Heart left ventricle (tissue), 13 donors: ENCODE data around the gene CINP.

Experiments
- CTCF ChIP-seq, 12 donors: fragments of 200-600 bp; sonication (generic) in 4 of 12; IDR thresholded peaks; one replicate each; pipeline versions ENCODE4 v1.5.0 to v1.8.0; 2018 to 2022; ENCODE audit warnings: antibody characterized with exemption in 12 of 12, mild to moderate bottlenecking in 5 of 12
- POLR2A ChIP-seq, 2 donors: fragments of 450-650 bp; IDR thresholded peaks; one replicate each; pipeline ENCODE4 v1.6.1; 2017; ENCODE audit warnings: antibody characterized with exemption in 2 of 2, mild to moderate bottlenecking in 2 of 2, moderate library complexity in 2 of 2
- donor health status: ischemic (EF 13 %, LVEDD 7.1; RV severe dilation, severe dysfunction).
- donor health status: DM: no; HTN: yes; CAD: no.
- donor health status: DM: no; HTN: no; CAD: no.
- donor health status: ischemic (EF 25% LVEDD 6.9; RV normal size, moderate dysfunction).
- donor health status: ischemic (EF 25% LVEDD 5.7; RV mildly dilated, moderate dysfunction).
- donor health status: ischemic (EF 35%, LVEDD 5.7; RV mildly dilated, moderate dysfunction).
- donor health status: nonischemic (EF 11% LVEDD 7.7; RV severe dilation, severe dysfunction).
- donor health status: DM: yes; HTN: yes; CAD: no.
- donor health status: PGD.
- donor health status: ischemic (EF 29% LVEDD 5.4; RV normal size, mild dysfunction).
- donor health status: nonischemic (EF 23%, LVEDD 6.1; RV moderate dilation, normal function).

GRCh38 chr14:102316338-102316742 is 46.4 kb downstream of the CINP start:
- TF ChIP-seq POLR2A (IDR thresholded peaks at IDR 0.05) = no peak
- no peak for TF ChIP-seq CTCF (IDR thresholded peaks at IDR 0.05)
